Lower leg skin (tissue), 4 donors: ENCODE data around the gene RBM6. TPM values are rescaled to one million over a fixed set of nuclear protein-coding genes. Genes with fewer than 3 reads are reported as not detected.
"Not testable (repeated sequence)": the region's sequence is repeated elsewhere in the genome, so short reads cannot be mapped to it uniquely, and the experiment has no call there.

Experiments
- DNase-seq, 2 donors: peaks; one replicate each; pipeline ENCODE4 v3.0.0-alpha.2; 2019; ENCODE audit warnings: low spot score in 2 of 2
- H3K4me3 ChIP-seq: fragments of 200-600 bp; sonication (generic); 2 replicates; pipeline ENCODE4 v1.5.1; 2017; ENCODE audit warnings: mild to moderate bottlenecking, low read depth; ENCODE audit not compliant: poor library complexity, severe bottlenecking
- CTCF ChIP-seq, 3 donors: fragments of 450-650 bp; IDR thresholded peaks; one replicate each; pipeline ENCODE4 v1.5.1; 2016; ENCODE audit warnings: antibody characterized with exemption in 3 of 3, mild to moderate bottlenecking in 3 of 3, moderate library complexity in 2 of 3
- POLR2A ChIP-seq, 2 donors: fragments of 450-650 bp; IDR thresholded peaks; one replicate each; pipeline ENCODE4 v1.6.1; 2016 to 2017; ENCODE audit warnings: antibody characterized with exemption in 2 of 2, mild to moderate bottlenecking in 1 of 2, moderate library complexity in 1 of 2
- WGBS, 2 donors: methylation state at CpG; one replicate each; pipeline ENCODE4 v1.1.5; 2018; 5-methylcytosine and 5-hydroxymethylcytosine counted together
- intact Hi-C: fragments of 100-400 bp; cut with DNase I; formaldehyde crosslinking; loops from one replicate; pipeline ENCODE4 v1.15.0; 2023; ENCODE audit warnings: low total_unique reads
- total RNA-seq, 4 donors: library from RNA; depleted of rRNA; stranded (reverse); fragments of >200 nt; gene quantifications; one replicate each; pipeline ENCODE4 v1.1.0, GENCODE V29; 2016

Gene RBM6
- total RNA-seq, 4 donors from 2014 or later: 41.4 to 121 (median 54.7) TPM

DNA sequence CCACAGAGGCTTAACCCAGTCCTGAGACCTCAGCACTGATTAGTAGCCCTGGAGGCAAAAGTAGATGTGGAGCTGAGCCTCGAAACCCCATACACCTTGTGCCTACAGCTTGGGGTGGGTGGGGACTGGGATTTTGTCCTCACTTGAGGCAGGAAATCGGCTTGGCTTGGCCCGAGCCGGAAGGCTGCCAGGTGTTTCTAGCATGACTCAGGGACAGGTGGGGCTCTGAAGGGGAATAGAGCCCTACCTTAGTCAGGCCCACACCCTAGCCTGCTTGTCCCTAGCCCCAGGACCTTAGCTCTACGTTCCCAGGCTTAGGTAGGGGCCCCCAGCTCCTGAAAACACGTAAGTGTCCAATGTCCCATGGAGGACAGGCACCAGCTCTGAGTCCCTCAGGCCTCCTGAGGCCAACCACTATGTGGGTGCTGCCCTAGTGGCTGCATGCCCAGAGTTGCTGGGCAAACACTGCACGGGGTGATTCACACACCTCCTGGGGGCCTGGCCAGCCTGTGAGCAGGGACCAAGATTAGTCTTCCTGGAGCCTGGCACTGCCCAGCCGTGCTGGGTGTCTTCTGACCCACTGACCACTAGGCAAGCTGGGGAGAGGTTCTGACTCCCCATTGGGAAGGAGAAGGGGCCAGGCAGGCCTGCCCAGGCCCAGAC is 39.3 kb upstream of the RBM6 start:
- WGBS, 2 donors: 43 to 50% methylated on average over 5 to 8 of the region's 8 CpGs

GRCh38 chr3:49901366-49902339 is 38.3 kb upstream of the RBM6 start:
- intact Hi-C loops: no loop called here
- no peak overlapping the region for H3K4me3 ChIP-seq

More for the DNA sequence above, 39.3 kb upstream of the RBM6 start:
- DNase-seq: peak in 1 of 2 donors; percentile 63
- intact Hi-C loops: no loop called here
- H3K4me3 ChIP-seq: no peak overlapping the region
- TF ChIP-seq CTCF (IDR thresholded peaks at IDR 0.05) (no peak), POLR2A (IDR thresholded peaks at IDR 0.05) (no peak)

GRCh38 chr3:49902511-49903345 is 37.2 kb upstream of the RBM6 start:
- TF ChIP-seq POLR2A (IDR thresholded peaks at IDR 0.05) (no peak), CTCF (IDR thresholded peaks at IDR 0.05) (no peak)
- 53 to 76% methylated on average over 36 to 37 of the region's 44 CpGs for WGBS, 2 donors
- peak overlapping the region; percentile 9 for H3K4me3 ChIP-seq
- no peak for DNase-seq
- intact Hi-C loops: no loop called here

More at GRCh38 chr3:49901366-49902339, 38.3 kb upstream of the RBM6 start:
- DNase-seq: no peak
- WGBS, 2 donors: 44 to 51% methylated on average over 11 of the region's 11 CpGs
- TF ChIP-seq CTCF (IDR thresholded peaks at IDR 0.05) (no peak), POLR2A (IDR thresholded peaks at IDR 0.05) (no peak)

DNA sequence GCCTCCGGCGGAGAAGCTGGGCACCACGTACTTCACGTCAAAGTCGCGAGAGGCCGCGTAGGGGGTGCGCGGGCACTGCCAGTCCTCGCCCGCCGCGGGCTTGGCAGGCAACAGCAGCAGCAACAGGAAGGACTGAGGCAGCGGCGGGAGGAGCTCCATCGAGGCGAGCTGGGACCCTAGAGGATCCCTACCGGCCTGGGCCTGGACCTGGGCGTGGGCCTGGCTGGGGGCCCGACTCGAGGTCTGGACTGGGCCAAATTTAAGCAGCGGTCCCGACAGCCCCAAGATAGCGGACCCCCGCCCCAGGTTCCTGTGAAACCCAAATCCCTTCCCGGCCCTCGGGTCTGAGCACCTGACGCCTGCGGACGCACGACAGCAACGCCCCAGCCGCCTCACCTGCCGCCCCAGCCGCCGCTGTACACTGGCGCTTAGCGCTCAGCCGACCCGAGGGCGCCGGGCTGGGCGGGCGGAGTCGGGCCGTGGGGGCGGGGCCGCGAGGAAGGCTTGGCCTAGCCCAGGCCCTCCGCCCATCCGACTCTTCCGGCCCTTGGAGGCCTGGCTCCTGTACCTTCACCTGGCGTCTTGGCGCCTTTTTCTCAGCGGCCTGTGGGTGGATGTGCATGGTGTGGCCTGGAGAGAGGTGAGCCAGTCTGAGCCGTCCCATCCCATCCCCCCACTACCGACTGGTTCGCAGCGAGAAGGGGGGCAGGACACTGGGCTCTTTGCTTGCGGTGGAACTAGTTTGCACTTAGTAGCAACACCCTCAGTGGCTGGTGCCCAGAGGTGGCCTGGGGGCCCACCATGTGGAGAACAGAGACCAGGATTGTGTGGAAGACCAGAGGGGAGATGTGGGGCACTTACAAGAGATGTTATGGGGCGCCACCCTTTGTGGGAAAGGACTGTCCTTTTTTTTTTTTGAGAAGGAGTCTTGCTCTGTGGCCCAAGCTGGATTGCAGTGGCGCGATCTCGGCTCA is 36.2 kb upstream of the RBM6 start, which contains the start of gene MST1R:
Gene MST1R, minus strand, starts transcription at position 423 of the 974 bp plus-strand sequence. Its CDS starts 264 bp downstream, at position 159.
- H3K4me3 ChIP-seq: peak within 1 kb of the TSS; percentile 9
- DNase-seq: peak; percentile 76 to 96
- intact Hi-C loops: no loop called here
- no peak for TF ChIP-seq CTCF (IDR thresholded peaks at IDR 0.05)
- no peak for TF ChIP-seq POLR2A (IDR thresholded peaks at IDR 0.05)
- WGBS, 2 donors: 35 to 39% methylated on average over 35 to 45 of the region's 65 CpGs

- 94 to 96% methylated on average over 13 of the region's 13 CpGs for WGBS, 2 donors
- intact Hi-C loops, H3K4me3 ChIP-seq, DNase-seq: not testable (repeated sequence)
Measured at GRCh38 chr3:49904448-49904847, 35.5 kb upstream of the RBM6 start.
